NCI-H748 treated with DMSO at 0.1 percent for 48 hours (cell line): ENCODE measurements around the gene CAPN15.

Experiments
- DNase-seq: peaks from one replicate; lab custom pipeline; 2025; lab: John Stamatoyannopoulos, UW

Gene CAPN15

DNA sequence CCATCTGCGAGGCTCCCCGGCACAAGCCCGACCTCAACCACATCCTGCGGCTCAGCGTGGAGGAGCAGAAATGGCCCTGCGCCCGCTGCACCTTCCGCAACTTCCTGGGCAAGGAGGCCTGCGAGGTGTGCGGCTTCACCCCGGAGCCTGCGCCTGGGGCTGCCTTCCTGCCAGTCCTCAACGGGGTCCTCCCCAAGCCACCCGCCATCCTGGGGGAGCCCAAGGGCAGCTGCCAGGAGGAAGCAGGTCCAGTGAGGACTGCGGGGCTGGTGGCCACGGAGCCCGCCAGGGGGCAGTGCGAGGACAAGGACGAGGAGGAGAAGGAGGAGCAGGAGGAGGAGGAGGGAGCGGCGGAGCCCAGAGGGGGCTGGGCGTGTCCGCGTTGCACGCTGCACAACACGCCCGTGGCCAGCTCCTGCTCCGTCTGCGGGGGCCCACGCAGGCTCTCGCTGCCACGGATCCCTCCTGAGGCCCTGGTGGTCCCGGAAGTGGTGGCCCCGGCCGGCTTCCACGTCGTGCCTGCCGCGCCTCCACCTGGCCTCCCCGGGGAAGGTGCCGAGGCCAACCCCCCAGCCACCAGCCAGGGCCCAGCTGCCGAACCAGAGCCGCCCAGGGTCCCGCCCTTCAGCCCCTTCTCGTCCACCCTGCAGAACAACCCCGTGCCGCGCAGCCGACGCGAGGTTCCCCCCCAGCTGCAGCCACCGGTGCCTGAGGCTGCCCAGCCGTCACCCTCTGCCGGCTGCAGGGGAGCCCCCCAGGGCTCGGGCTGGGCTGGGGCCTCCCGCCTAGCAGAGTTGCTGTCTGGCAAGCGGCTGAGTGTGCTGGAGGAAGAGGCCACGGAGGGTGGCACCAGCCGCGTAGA is 19.6 kb downstream of the CAPN15 start:
- DNase-seq: no peak

DNA sequence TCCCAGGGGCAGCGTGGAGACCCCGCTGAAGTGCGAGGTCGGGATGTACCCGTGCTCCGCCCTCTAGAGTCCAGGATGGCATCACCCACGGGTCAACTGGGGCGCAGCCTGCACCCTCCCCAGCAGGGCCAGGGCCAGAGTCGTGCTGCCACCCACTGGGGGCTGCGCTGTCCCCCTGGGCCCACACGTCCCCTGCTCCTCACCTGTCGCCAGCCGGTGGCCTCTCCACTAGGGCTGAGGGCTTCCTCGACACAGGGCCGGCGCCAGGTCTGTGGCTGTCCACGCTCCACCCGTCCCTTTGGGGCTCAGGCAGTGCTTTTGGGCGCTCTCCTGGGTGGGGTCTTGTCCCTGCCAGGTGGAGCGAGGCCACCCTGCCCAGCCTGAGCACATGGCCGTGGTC is 21.1 kb downstream of the CAPN15 start:
- DNase-seq: no peak

DNA sequence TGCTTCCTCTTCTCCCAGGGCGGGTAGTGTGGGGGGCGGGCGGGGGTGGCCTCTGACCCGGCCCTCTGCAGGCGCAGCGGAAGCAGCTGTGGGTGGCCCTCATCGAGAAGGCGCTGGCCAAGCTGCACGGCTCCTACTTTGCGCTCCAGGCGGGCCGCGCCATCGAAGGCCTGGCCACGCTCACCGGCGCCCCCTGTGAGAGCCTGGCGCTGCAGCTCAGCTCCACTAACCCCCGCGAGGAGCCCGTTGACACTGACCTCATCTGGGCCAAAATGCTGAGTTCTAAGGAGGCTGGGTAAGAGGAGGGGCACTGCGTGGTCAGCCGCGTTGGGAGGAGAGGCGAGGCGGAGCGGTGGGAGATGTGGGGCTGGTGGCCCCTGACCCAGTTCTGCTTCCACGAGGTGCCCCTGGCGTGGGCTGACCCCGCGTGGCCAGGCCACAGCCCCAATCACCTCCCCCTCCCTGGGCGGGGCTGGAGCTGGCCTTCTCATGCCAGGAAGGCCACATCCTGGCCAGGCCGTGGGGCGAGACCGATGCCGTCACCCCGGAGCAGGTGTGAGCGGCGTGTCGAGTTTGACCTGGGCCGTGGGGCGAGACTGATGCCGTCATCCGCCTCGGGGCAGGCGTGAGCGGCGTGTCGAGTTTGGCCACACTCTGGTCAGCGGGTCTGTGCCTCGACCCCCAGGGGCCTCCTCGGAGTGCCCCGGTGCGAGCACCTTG is 22.2 kb downstream of the CAPN15 start:
- no peak for DNase-seq

DNA sequence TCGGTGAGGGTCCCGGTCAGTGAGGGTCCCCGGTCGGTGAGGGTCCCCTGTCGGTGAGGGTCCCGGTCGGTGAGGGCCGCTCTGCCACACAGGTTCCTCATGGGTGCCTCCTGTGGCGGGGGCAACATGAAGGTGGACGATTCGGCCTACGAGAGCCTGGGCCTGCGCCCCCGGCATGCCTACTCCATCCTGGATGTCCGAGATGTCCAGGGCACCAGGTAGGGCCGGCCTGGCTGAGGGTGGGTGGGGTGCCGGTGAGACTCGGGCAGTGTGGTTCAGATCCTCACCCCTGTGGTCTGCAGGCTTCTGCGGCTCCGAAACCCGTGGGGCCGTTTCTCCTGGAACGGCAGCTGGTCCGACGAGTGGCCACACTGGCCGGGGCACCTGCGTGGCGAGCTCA is 23.7 kb downstream of the CAPN15 start:
- no peak for DNase-seq

DNA sequence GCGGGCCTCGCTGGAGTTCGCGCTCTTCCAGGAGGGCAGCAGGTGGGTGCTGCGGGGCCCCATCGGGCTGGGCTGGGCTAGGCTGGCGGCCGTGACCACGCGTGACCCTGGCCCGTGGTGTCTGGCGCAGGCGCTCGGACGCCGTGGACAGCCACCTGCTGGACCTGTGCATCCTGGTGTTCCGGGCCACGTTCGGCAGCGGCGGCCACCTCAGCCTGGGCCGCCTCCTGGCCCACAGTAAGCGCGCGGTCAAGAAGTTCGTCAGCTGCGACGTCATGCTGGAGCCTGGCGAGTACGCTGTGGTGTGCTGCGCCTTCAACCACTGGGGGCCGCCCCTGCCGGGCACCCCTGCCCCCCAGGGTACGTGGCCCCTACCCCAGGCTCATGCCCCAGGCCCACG is 24.7 kb downstream of the CAPN15 start:
- DNase-seq: no peak

- no peak for DNase-seq
Observed at GRCh38 chr16:553601-554296, 26.2 kb downstream of the CAPN15 start.

GRCh38 chr16:554297-554621 is 26.7 kb downstream of the CAPN15 start:
- no peak for DNase-seq

DNA sequence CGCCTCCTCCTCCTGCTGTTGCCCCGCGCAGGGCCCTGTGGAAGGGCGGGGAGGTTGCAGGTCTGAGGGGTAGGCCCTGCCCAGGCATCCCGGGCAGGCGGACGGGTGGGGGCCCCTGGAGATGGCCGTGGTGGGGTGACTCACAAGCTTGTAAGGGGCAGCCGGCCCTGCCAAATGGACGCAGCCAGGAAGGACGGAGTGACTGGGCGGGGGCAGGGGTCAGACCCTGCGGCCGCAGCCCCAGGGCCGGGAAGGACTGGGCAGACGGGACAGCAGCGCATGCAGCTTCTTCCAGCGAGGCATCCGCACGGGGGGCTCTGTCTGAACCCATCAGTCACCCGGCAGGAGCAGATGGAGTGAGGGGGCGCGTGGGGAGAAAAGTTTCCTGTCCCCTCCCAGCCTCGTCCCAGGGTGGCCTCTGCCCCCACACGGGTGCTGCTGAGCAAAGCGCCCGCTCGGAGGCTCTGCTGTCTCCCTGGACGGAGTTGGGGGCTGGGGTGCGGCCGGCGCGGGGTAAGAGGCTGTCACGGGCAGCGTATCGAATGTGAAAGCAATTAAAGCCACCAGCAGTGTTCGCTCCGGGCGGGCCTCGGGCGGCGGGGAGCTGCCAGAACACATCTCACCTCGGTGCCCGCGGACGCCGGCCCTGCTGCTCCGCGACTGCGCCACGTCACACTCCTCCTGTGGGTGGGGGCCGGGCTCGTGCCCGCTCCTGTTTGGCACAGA is 27.3 kb downstream of the CAPN15 start:
- no peak for DNase-seq

DNA sequence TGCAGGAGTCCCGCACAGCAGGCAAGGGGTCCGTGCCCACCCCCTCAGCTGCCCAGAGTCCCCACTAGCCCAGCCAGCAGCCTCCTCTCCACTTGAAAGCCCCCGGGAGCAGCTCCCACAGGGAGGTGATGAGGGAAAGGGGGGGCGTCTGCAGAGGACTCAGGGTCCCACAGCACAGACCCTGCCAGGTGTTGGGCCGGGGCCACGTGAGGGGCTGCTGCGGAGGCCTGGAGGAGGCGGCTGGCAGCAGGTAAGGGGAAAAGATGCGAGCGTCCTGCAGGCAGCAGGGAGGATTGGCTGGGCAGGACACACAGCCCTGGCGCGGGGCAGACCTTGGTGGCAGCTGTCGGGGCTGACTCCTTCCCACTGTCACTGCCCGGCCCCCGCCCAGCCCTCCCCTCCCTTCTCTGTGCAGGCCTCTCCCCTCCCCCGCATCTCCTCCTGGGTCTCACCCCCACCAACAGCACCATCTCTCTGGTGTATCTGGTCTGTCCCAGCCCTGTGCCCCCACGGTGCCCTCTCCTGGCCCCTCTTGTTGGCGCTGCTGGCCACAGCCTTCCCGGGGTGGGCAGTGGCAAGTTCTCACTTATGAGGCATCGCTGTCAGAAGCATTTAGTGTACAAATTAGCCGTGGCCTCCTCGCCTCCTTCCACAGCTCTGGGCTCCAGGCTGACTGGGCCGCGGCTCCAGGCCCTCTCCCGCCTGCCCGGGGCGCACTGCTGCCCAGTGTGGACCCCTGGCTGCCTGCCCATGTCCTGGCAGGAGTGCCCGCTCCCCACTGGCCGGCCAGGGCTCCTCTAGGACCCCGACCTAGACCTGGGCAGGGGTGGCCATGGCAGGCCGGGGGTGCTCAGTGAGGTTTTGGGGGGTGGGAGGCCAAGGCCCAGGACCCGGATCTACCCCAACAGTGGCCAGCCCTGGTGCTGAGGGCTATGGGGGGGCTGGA is 28.3 kb downstream of the CAPN15 start:
- no peak for DNase-seq

DNA sequence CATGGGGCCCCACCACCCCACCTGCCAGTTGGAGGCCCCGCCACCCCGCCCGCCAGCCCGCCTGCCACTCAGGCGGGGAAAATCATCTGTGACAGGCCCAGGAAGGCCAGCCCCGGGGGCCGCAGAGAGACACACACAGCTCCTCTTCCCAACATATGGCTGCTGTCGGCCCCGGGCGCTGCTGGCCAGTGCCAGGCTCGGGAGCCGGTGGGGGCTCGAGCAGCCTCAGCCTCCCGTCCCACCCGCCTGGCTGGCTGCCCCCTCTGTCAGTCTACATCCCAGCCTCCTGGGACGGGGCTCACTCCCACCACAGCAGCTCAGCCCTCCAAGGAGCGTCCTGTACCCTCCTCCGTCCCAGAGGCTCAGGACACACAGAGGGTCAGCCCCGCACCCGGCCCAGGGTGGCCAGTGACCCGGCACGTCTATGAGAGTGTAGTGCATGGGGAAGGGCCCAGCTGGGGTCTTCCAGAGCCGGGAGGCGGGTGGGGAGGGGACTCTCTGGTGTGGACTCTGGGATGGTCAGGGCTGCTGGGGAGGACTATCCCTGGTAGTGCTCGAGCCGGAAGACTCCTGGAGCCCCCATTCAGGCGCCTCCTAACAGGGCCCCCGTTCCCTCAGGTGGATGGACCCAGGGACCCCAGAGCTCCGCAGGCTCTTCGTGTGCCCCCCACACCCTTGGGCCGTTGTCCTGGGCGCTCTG is 29.1 kb downstream of the CAPN15 start:
- DNase-seq: no peak

- DNase-seq: no peak
Observed at GRCh38 chr16:557463-558297, 30.2 kb downstream of the CAPN15 start.

DNA sequence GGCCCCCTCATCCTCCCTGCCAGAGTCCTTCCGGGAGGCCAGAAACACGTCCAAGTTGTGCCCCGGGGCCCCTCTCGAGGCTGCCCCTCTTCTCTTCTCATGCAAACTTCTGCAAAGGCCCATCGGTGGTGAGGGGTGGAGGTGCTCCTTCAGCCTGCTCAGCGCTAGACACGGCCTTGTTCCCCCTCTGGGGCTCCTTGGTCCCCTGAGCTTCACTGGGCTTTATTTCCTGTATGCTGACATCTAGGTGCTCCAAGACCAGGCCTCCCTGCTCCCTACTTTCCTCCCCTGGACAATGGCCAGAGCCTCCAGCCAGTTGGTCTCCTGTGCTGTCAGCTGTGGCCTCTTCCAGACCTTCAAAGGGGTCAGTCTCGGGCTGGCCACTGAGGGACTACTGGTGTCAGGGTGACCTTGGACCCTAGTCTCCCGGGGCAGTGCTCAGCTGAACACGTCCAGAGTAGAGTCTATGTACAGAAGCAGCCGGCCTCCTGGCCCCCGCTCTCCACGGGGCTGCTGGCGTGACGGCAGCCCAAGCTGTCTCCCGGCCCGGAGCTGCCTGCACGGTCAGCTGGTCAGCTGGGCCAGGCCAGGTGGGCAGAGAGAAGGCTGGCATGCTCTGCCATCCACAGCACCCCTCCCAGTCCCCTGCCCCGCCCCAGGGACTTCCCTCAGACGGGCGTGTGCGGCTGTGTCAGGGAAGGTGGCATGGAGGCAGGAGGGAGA is 30.9 kb downstream of the CAPN15 start:
- DNase-seq: no peak

- DNase-seq: no peak
Observed at GRCh38 chr16:559021-559380, 31.5 kb downstream of the CAPN15 start.

- no peak for DNase-seq
Observed at GRCh38 chr16:559411-560203, 32.1 kb downstream of the CAPN15 start.

GRCh38 chr16:560204-560700 is 32.7 kb downstream of the CAPN15 start, which contains the start of gene PRR35:
TSS of gene PRR35 (plus strand) at chr16:560394. CDS start at chr16:563295, 2,901 bp downstream.
- DNase-seq: no peak

DNA sequence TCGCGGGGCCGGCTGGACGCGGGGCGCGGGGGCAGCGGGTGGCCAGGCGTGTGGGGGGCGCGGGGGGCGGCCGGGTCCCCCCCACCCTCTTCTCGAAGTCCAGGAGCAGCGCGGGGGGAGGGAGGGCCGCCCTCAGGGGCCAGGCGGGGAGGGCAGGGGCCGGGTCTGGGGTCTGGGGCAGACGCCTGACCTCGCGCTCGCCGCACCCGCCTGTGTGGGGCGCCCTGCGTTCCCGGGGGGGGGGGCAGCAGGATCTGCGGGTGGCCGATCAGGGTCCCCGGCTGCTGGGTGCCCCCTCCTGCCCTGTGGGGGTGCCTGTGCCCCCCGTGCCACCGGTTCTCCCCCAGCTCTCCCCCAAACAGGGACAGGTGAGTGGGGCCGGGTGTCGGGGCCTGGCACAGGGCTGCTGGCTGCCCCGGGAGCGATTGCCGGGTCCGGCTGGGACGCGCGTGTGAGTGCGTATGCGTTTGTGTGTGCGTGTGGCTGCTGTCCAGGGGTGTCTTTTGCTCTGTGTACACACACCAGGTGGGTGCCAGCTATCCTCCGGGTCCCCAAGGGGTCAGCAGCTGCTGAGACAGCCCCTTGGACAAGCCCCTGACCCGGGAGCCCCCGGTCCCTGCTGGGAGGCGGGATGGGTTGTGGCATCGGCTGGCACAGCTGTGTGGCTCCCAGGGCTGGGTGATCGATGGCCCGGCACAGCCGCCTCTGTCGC is 33.3 kb downstream of the CAPN15 start:
- no peak for DNase-seq

- no peak for DNase-seq
Observed at GRCh38 chr16:561413-561794, 33.9 kb downstream of the CAPN15 start.
